IMR-90 (cell line): ENCODE data around the gene TRAPPC12. TPM values are rescaled to one million over a fixed set of nuclear protein-coding genes. Genes with fewer than 3 reads are reported as not detected.

Experiments
- ATAC-seq: fragments of 200-7000 bp; cut with Tn5 transposase; 2 replicates; pipeline ENCODE4 v1.9.1; 2020; ENCODE audit warnings: low read depth, mild to moderate bottlenecking, moderate library complexity
- BruUV-seq: library from RNA; stranded (reverse); fragments of 400-500 nt; replicated peaks from 2 replicates; lab custom pipeline; 2021; lab: Mats Ljungman, UMichigan
- CTCF ChIA-PET: fragments of 300-600 bp; formaldehyde crosslinking; extraction: SDS; loops from one replicate; lab custom pipeline; 2021; ENCODE audit warnings: antibody characterized with exemption; lab: Yijun Ruan, JAX
- POLR2A ChIA-PET: fragments of 300-600 bp; sonication (Branson Sonifier 250); formaldehyde crosslinking; loops from one replicate; lab custom pipeline; 2022; ENCODE audit warnings: antibody characterized with exemption; ENCODE audit not compliant: unreplicated experiment; lab: Charles Lee
- DNase-seq: peaks from one replicate; pipeline ENCODE4 v3.0.0; 2013
- H2AFZ ChIP-seq: replicated peaks from 2 replicates; pipeline ENCODE3; 2013; ENCODE audit warnings: low read length, mild to moderate bottlenecking; ENCODE audit not compliant: poor library complexity
- H2AK5ac ChIP-seq: 2 replicates; pipeline ENCODE4 v1.6.1; 2013; ENCODE audit warnings: low read depth, low read length, inconsistent platforms
- H2AK9ac ChIP-seq: replicated peaks from 2 replicates; pipeline ENCODE3; 2013; ENCODE audit warnings: mild to moderate bottlenecking, low read depth, low read length, moderate library complexity; ENCODE audit not compliant: poor library complexity
- H2BK120ac ChIP-seq: 2 replicates; pipeline ENCODE4 v1.6.1; 2013; ENCODE audit warnings: low read depth, low read length, inconsistent platforms
- H2BK15ac ChIP-seq: 3 replicates; pipeline ENCODE4 v1.6.1; 2013; ENCODE audit warnings: low read depth, low read length, inconsistent platforms
- H2BK20ac ChIP-seq: 2 replicates; pipeline ENCODE4 v1.6.1; 2013; ENCODE audit warnings: low read depth, mild to moderate bottlenecking, inconsistent platforms, low read length, moderate library complexity
- H2BK5ac ChIP-seq: 2 replicates; pipeline ENCODE4 v1.6.1; 2013; ENCODE audit warnings: mild to moderate bottlenecking, low read depth, low read length, inconsistent platforms; ENCODE audit not compliant: poor library complexity, severe bottlenecking
- H3K14ac ChIP-seq: replicated peaks from 2 replicates; pipeline ENCODE4 v1.6.1; 2013; ENCODE audit warnings: low read depth, low read length, inconsistent platforms
- H3K18ac ChIP-seq: 2 replicates; pipeline ENCODE4 v1.6.1; 2013; ENCODE audit warnings: low read depth, low read length, control low read depth
- H3K23ac ChIP-seq: 2 replicates; pipeline ENCODE4 v1.6.1; 2013; ENCODE audit warnings: low read depth, low read length, inconsistent platforms
- H3K27ac ChIP-seq: 2 replicates; pipeline ENCODE4 v1.5.1; 2013; ENCODE audit warnings: mild to moderate bottlenecking, control low read depth, low read length; ENCODE audit not compliant: insufficient read depth
- H3K27me3 ChIP-seq: 2 replicates; pipeline ENCODE4 v1.6.1; 2013; ENCODE audit warnings: low read length; ENCODE audit not compliant: control insufficient read depth, insufficient read depth
- H3K36me3 ChIP-seq: 2 replicates; pipeline ENCODE4 v1.6.1; 2013; ENCODE audit warnings: low read length, mixed read lengths; ENCODE audit not compliant: control insufficient read depth, insufficient read depth
- H3K4ac ChIP-seq: 2 replicates; pipeline ENCODE4 v1.6.1; 2013; ENCODE audit warnings: low read depth, low read length, inconsistent platforms
- H3K4me1 ChIP-seq: 2 replicates; pipeline ENCODE4 v1.6.1; 2013; ENCODE audit warnings: low read length, mixed read lengths; ENCODE audit not compliant: control insufficient read depth, insufficient read depth
- H3K4me2 ChIP-seq: 2 replicates; pipeline ENCODE4 v1.6.1; 2013; ENCODE audit warnings: low read depth, mild to moderate bottlenecking, control low read depth, low read length, moderate library complexity
- H3K4me3 ChIP-seq: 2 replicates; pipeline ENCODE4 v1.5.1; 2013; ENCODE audit warnings: low read depth, mild to moderate bottlenecking, control low read depth, low read length, moderate library complexity; ENCODE audit not compliant: insufficient read depth
- H3K56ac ChIP-seq: 2 replicates; pipeline ENCODE4 v1.6.1; 2013; ENCODE audit warnings: low read length, inconsistent platforms; ENCODE audit not compliant: insufficient read depth; ENCODE audit errors: extremely low read depth
- H3K79me1 ChIP-seq, 2 experiments: 2 replicates each; pipeline ENCODE4 v1.6.1; 2013; ENCODE audit warnings: low read length in 2 of 2, inconsistent platforms in 1 of 2, low read depth in 1 of 2
- H3K9ac ChIP-seq: 2 replicates; pipeline ENCODE4 v1.6.1; 2013; ENCODE audit warnings: low read depth, low read length, control low read depth
- H3K9me1 ChIP-seq: 2 replicates; pipeline ENCODE4 v1.6.1; 2013; ENCODE audit warnings: low read length, inconsistent platforms; ENCODE audit not compliant: insufficient read depth
- H3K9me3 ChIP-seq: 2 replicates; pipeline ENCODE4 v1.6.1; 2013; ENCODE audit warnings: low read length; ENCODE audit not compliant: control insufficient read depth, insufficient read depth
- H4K20me1 ChIP-seq: 2 replicates; pipeline ENCODE4 v1.6.1; 2013; ENCODE audit warnings: low read length, inconsistent platforms; ENCODE audit not compliant: insufficient read depth
- H4K5ac ChIP-seq: 2 replicates; pipeline ENCODE4 v1.6.1; 2013; ENCODE audit warnings: mild to moderate bottlenecking, low read depth, low read length, control low read depth
- H4K8ac ChIP-seq, 2 experiments: 2 replicates each; pipeline ENCODE4 v1.6.1; 2013; ENCODE audit warnings: low read depth in 2 of 2, low read length in 2 of 2, control low read depth in 1 of 2, inconsistent platforms in 1 of 2
- H4K91ac ChIP-seq: 2 replicates; pipeline ENCODE4 v1.6.1; 2013; ENCODE audit warnings: low read depth, low read length, inconsistent platforms; ENCODE audit not compliant: insufficient read depth
- BHLHE40 ChIP-seq: fragments of 150-350 bp; IDR thresholded peaks from 2 replicates; pipeline ENCODE4 v1.6.1; 2016; ENCODE audit warnings: mild to moderate bottlenecking, low read depth, low read length
- CEBPB ChIP-seq: IDR thresholded peaks from 2 replicates; pipeline ENCODE4 v1.6.1; 2012; ENCODE audit warnings: low read depth, low read length, improper control_type of control experiment
- CHD1 ChIP-seq: IDR thresholded peaks from 2 replicates; pipeline ENCODE4 v1.6.1; 2012; ENCODE audit warnings: low read depth, low read length, improper control_type of control experiment
- ELK1 ChIP-seq: fragments of 150-350 bp; IDR thresholded peaks from 2 replicates; pipeline ENCODE4 v1.6.1; 2016; ENCODE audit warnings: low read depth, mild to moderate bottlenecking, low read length, moderate library complexity, borderline replicate concordance
- FOS ChIP-seq: fragments of 150-350 bp; IDR thresholded peaks from 2 replicates; pipeline ENCODE4 v1.6.1; 2016; ENCODE audit warnings: low read depth, low read length
- MAFK ChIP-seq: IDR thresholded peaks from 2 replicates; pipeline ENCODE4 v1.6.1; 2012; ENCODE audit warnings: low read depth, low read length, improper control_type of control experiment
- MAZ ChIP-seq: IDR thresholded peaks from 2 replicates; pipeline ENCODE4 v1.6.1; 2012; ENCODE audit warnings: low read depth, mild to moderate bottlenecking, low read length, improper control_type of control experiment, moderate library complexity, borderline replicate concordance
- MXI1 ChIP-seq: IDR thresholded peaks from 2 replicates; pipeline ENCODE4 v1.6.1; 2012; ENCODE audit warnings: low read depth, mild to moderate bottlenecking, low read length, moderate library complexity, borderline replicate concordance
- NFE2L2 ChIP-seq: fragments of 150-350 bp; IDR thresholded peaks from 2 replicates; pipeline ENCODE4 v1.6.1; 2016; ENCODE audit warnings: low read depth, mild to moderate bottlenecking, low read length
- POLR2A ChIP-seq: IDR thresholded peaks from 2 replicates; pipeline ENCODE4 v1.6.1; 2012; ENCODE audit warnings: mild to moderate bottlenecking, low read depth, low read length
- RFX5 ChIP-seq: IDR thresholded peaks from 2 replicates; pipeline ENCODE4 v1.8.0; 2012; ENCODE audit warnings: low read depth, mild to moderate bottlenecking, low read length, moderate library complexity
- SMC3 ChIP-seq: fragments of 150-350 bp; IDR thresholded peaks from 2 replicates; pipeline ENCODE4 v1.6.1; 2016; ENCODE audit warnings: low read depth, mild to moderate bottlenecking, antibody characterized with exemption, low read length, moderate library complexity
- WGBS, 2 experiments: methylation state at CpG; one replicate each; pipeline versions ENCODE4 v1.1.5 to v1.1.7; 2013; ENCODE audit warnings: missing lambda C conversion rate in 2 of 2; ENCODE audit not compliant: insufficient read length in 1 of 2; ENCODE audit errors: extremely low coverage in 2 of 2; 5-methylcytosine and 5-hydroxymethylcytosine counted together
- dilution Hi-C: fragments of 300-500 bp; cut with HindIII; formaldehyde crosslinking; loops from one replicate; pipeline ENCODE4 v1.14.3; 2018; ENCODE audit warnings: low sequenced_read_pairs; ENCODE audit not compliant: unreplicated experiment
- in situ Hi-C: fragments of 300-500 bp; cut with MboI; formaldehyde crosslinking; loops from 3 replicates; pipeline ENCODE4 v1.14.3; 2019; ENCODE audit warnings: low sequenced_read_pairs, inconsistent platforms, mixed read lengths
- intact Hi-C: fragments of 100-400 bp; cut with micrococcal nuclease; formaldehyde crosslinking; loops from 2 replicates; pipeline ENCODE4 v1.10.0; 2022
- polyA plus RNA-seq, 3 experiments: library from polyadenylated mRNA; depleted of rRNA; stranded (reverse); fragments of >200 nt; gene quantifications; 2 replicates each; pipeline ENCODE4 v1.2.3, GENCODE V29; 2012; ENCODE audit warnings: low replicate concordance in 1 of 3
- total RNA-seq: library from RNA; depleted of rRNA; stranded (reverse); fragments of >200 nt; gene quantifications from 2 replicates; pipeline ENCODE4 v1.2.3, GENCODE V29; 2012

The TRAPPC12 gene
- total and polyA plus RNA-seq, 2 of the 4 experiments (the other 2 are of a cell fraction): 25.8 to 69.9 TPM

DNA sequence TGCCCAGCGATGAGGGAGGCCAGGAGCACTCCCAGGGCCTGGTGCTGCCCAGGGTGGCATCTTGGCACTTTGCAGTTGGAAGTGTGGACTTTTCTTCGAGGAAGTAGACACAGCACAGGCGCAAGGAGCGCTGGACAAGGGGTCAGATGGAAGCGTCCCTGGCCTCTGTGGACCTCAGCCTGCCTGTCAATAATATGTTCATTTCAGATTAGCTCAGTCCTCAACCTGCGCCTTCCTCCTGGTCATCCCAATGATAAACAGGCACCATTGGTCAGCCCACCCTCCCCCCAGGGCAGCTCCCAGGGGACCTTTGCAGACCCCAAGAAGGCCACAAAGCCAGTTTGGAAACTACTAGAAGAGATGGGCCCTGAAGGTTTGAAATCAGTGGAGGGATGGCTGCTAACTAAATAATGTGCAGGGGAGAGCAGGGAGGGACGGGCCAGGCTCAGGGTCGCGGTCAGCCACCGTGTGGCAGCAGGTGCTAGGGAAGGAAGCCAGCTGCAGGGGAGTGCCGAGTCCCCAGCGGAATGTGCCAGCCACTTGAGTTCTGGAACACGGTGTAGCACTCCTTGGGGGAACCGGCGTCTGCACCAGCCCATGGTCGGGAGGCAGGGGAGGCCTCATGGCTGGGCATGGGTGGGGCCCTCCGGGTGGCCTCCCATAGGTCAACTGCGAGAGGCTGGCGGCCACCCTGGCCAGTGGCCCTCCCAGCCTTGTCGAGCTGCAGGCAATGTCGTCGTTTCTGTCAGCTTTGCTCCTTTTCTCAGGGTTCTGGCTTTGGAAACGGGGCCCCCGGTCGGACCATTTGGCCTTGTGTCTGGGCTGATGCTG, 79.9 kb downstream of the TRAPPC12 start:
- Histone ChIP-seq H3K14ac (no peak overlapping the region), H3K4me3 (no peak overlapping the region), H3K23ac (no peak overlapping the region), H2BK20ac (no peak overlapping the region), H4K91ac (no peak overlapping the region), H4K5ac (no peak overlapping the region), H3K9me3 (no peaks in the 10 kb centered on the region), H2BK5ac (no peak overlapping the region), H2BK120ac (no peak overlapping the region), H4K20me1 (no peaks in the 10 kb centered on the region), H3K9me1 (no peaks in the 10 kb centered on the region), H3K9ac (no peak overlapping the region), H4K8ac (no peak overlapping the region), H2BK15ac (no peak overlapping the region), H3K79me1 (peaks cover 0 to 3% of the 10 kb centered on the region in 2 experiments; a peak in 1 of 4 replicates), H2AK9ac (peak overlapping the region; percentile 57), H2AFZ (no peak overlapping the region), H3K27me3 (no peaks in the 10 kb centered on the region), H3K56ac (no peak overlapping the region), H3K4me2 (no peak overlapping the region), H3K27ac (no peak overlapping the region), H3K4me1 (no peaks in the 10 kb centered on the region), H3K4ac (no peak overlapping the region), H3K36me3 (peaks cover 23% of the 10 kb centered on the region), H2AK5ac (no peak overlapping the region), H3K18ac (no peak overlapping the region)
- intact Hi-C loops: no loop called here
- TF ChIP-seq CHD1: no peak
- no peak for TF ChIP-seq MAZ
- no peak for TF ChIP-seq ELK1
- TF ChIP-seq MXI1: no peak
- no peak for TF ChIP-seq POLR2A
- TF ChIP-seq MAFK: no peak
- TF ChIP-seq FOS: no peak
- TF ChIP-seq NFE2L2: no peak
- TF ChIP-seq RFX5: no peak
- no peak for TF ChIP-seq SMC3
- no peak for TF ChIP-seq BHLHE40
- TF ChIP-seq CEBPB: no peak
- BruUV-seq: no TSS peak
- ATAC-seq (no peak), DNase-seq (no peak)
- dilution Hi-C loops: no loop called here
- in situ Hi-C loops: no loop called here
- ChIA-PET CTCF (no interaction called here), POLR2A (no interaction called here)
- WGBS, 2 experiments: 73% methylated on average over 13 of the region's 25 CpGs; no CpG with 5 or more reads in 1 of the 2 experiments
